GM12878 (cell line): ENCODE measurements around the gene HOXB3. TPM values are rescaled to one million over a fixed set of nuclear protein-coding genes. Genes with fewer than 3 reads are reported as not detected.

Experiments
- ATAC-seq: fragments of 200-7000 bp; cut with Tn5 transposase; 3 replicates; pipeline ENCODE4 v1.9.1; 2020; ENCODE audit warnings: mild to moderate bottlenecking, moderate library complexity
- BruUV-seq: library from RNA; stranded (reverse); fragments of 400-500 nt; replicated peaks from 2 replicates; lab custom pipeline; 2021; lab: Mats Ljungman, UMichigan
- CTCF ChIA-PET: fragments of 300-600 bp; sonication (Branson Sonifier 250); formaldehyde crosslinking; extraction: SDS; loops from one replicate; lab custom pipeline; 2021; ENCODE audit warnings: inconsistent platforms; lab: Yijun Ruan, JAX
- POLR2A ChIA-PET: fragments of 350-600 bp; formaldehyde crosslinking; extraction: SDS; loops from one replicate; lab custom pipeline; 2021; ENCODE audit warnings: inconsistent platforms; lab: Charles Lee
- RAD21 ChIA-PET: fragments of 300-600 bp; sonication (Branson Sonifier 250); formaldehyde crosslinking; loops from one replicate; lab custom pipeline; 2023; ENCODE audit warnings: antibody characterized with exemption; ENCODE audit not compliant: unreplicated experiment; lab: Charles Lee
- SMC1A ChIA-PET: fragments of 300-600 bp; sonication (Branson Sonifier 250); formaldehyde crosslinking; loops from one replicate; lab custom pipeline; 2023; ENCODE audit not compliant: unreplicated experiment, uncharacterized antibody; lab: Charles Lee
- DNase-seq: peaks from one replicate; pipeline ENCODE4 v3.0.0-alpha.2; 2011; ENCODE audit warnings: low read depth, low spot score
- FAIRE-seq: peaks from 3 replicates; lab custom pipeline; 2011; peaks lifted over from hg19 to GRCh38; lab: Jason Lieb, UNC
- H2AFZ ChIP-seq: 2 replicates; pipeline ENCODE4 v1.6.0; 2011; ENCODE audit warnings: low read depth, low read length, control low read depth; ENCODE audit not compliant: control insufficient read depth
- H3K27ac ChIP-seq: 2 replicates; pipeline ENCODE4 v1.5.1; 2011; ENCODE audit warnings: control low read depth; ENCODE audit not compliant: control insufficient read depth, insufficient read depth
- H3K27me3 ChIP-seq, 2 experiments: replicated peaks in 1 of 2; 2 replicates each; pipeline versions ENCODE4 v1.6.0 to v1.6.1; 2011; ENCODE audit warnings: low read length in 1 of 2; ENCODE audit not compliant: control insufficient read depth in 2 of 2, insufficient read depth in 2 of 2
- H3K36me3 ChIP-seq, 2 experiments: 2 replicates each; pipeline ENCODE4 v1.5.1; 2011; ENCODE audit warnings: low read length in 1 of 2; ENCODE audit not compliant: control insufficient read depth in 2 of 2, insufficient read depth in 2 of 2
- H3K4me1 ChIP-seq: 2 replicates; pipeline ENCODE4 v1.6.1; 2011; ENCODE audit warnings: mild to moderate bottlenecking, low read length, moderate library complexity, mixed read lengths; ENCODE audit not compliant: control insufficient read depth, insufficient read depth
- H3K4me2 ChIP-seq: 2 replicates; pipeline ENCODE4 v1.6.0; 2011; ENCODE audit warnings: control low read depth; ENCODE audit not compliant: control insufficient read depth, insufficient read depth
- H3K4me3 ChIP-seq: fragments of 200-600 bp; sonication (generic); 2 replicates; pipeline ENCODE4 v1.5.1; 2016
- H3K79me2 ChIP-seq: 2 replicates; pipeline ENCODE4 v1.6.0; 2011; ENCODE audit warnings: low read length; ENCODE audit not compliant: control insufficient read depth, insufficient read depth
- H3K9ac ChIP-seq: 2 replicates; pipeline ENCODE4 v1.8.0; 2011; ENCODE audit warnings: low read length, control low read depth, mixed read lengths; ENCODE audit not compliant: control insufficient read depth, insufficient read depth
- H3K9me3 ChIP-seq: replicated peaks from 3 replicates; pipeline ENCODE4 v1.5.1; 2011; ENCODE audit warnings: mild to moderate bottlenecking, low read length; ENCODE audit not compliant: control insufficient read depth, insufficient read depth
- H4K20me1 ChIP-seq: 2 replicates; pipeline ENCODE4 v1.6.0; 2011; ENCODE audit not compliant: control insufficient read depth, insufficient read depth
- CHD4 ChIP-seq: fragments of 200-600 bp; sonication (generic); IDR thresholded peaks from 2 replicates; pipeline ENCODE4 v1.6.1; 2016; ENCODE audit warnings: mild to moderate bottlenecking
- POLR2AphosphoS5 ChIP-seq: IDR thresholded peaks from 2 replicates; pipeline ENCODE4 v1.6.1; 2011; ENCODE audit warnings: mild to moderate bottlenecking, low read length, inconsistent platforms
- ZNF384 ChIP-seq: IDR thresholded peaks from 2 replicates; pipeline ENCODE4 v1.6.1; 2012; ENCODE audit warnings: low read depth, mild to moderate bottlenecking, low read length, improper control_type of control experiment, borderline replicate concordance
- WGBS: methylation state at CpG from one replicate; pipeline ENCODE4 v1.1.6; 2016; ENCODE audit warnings: low lambda C conversion rate; ENCODE audit not compliant: insufficient replicate concordance, insufficient coverage; ENCODE audit errors: missing lambda C conversion rate; 5-methylcytosine and 5-hydroxymethylcytosine counted together
- in situ Hi-C: fragments of 300-500 bp; cut with MboI; formaldehyde crosslinking; loops from 9 replicates; pipeline ENCODE4 v1.14.3; 2018; ENCODE audit warnings: mixed read lengths
- intact Hi-C: fragments of 100-400 bp; cut with micrococcal nuclease; formaldehyde crosslinking; loops from one replicate; pipeline ENCODE4 v1.14.2; 2022; ENCODE audit not compliant: unreplicated experiment
- polyA plus RNA-seq, 11 experiments: library from polyadenylated mRNA; depleted of rRNA in 4 of 11; unstranded in 6 of 11; stranded (reverse) in 5 of 11; fragments of >200 nt; fragmentation: Nextera tagmentation in 4 of 11; fragmentation: Illumina TruSeq in 1 of 11; extraction: Ambion mirVana in 4 of 11; extraction: Trizol in 1 of 11; gene quantifications; 1 replicate in 1 of 11; 2 replicates in 10 of 11; pipeline versions ENCODE4 v1.2.1 to v1.2.3, GENCODE V29; 2011 to 2016; ENCODE audit warnings: inconsistent platforms in 2 of 11, missing spikeins in 2 of 11, low read depth in 1 of 11
- total RNA-seq, 4 experiments: library from RNA; depleted of rRNA in 3 of 4; stranded (reverse); fragments of >200 nt in 3 of 4; fragmentation: Illumina TruSeq in 1 of 4; extraction: Trizol in 1 of 4; gene quantifications; 2 replicates each; pipeline versions ENCODE4 v1.2.1 to v1.2.3, GENCODE V29; 2013 to 2021
- TF ChIP-seq, protein P1 (sequence below), 3 experiments: IDR thresholded peaks in 2 of 3; conservative IDR thresholded peaks in 1 of 3; 2 replicates each; pipeline ENCODE4 v1.5.1; 2011; ENCODE audit warnings: low read depth in 3 of 3, low read length in 3 of 3, mild to moderate bottlenecking in 3 of 3, control low read depth in 2 of 3, moderate library complexity in 2 of 3, inconsistent platforms in 1 of 3, mixed read lengths in 1 of 3; ENCODE audit not compliant: control insufficient read depth in 2 of 3, insufficient read depth in 1 of 3; ENCODE audit errors: extremely low read depth in 1 of 3
- TF ChIP-seq, protein P2 (sequence below): IDR thresholded peaks from 2 replicates; pipeline ENCODE4 v1.6.1; 2011; ENCODE audit warnings: mild to moderate bottlenecking, low read depth, low read length, moderate library complexity; ENCODE audit not compliant: insufficient replicate concordance
- TF ChIP-seq, protein P3 (sequence below): fragments of 150-350 bp; IDR thresholded peaks from 2 replicates; pipeline ENCODE4 v1.6.1; 2014; ENCODE audit warnings: mild to moderate bottlenecking, low read depth, low read length

Gene HOXB3
- total and polyA plus RNA-seq, 10 of the 15 experiments (the other 5 are each of a cell fraction or from before 2014, with no cell fraction given): 0.19 to 7.7 (median 2.9) TPM

DNA sequence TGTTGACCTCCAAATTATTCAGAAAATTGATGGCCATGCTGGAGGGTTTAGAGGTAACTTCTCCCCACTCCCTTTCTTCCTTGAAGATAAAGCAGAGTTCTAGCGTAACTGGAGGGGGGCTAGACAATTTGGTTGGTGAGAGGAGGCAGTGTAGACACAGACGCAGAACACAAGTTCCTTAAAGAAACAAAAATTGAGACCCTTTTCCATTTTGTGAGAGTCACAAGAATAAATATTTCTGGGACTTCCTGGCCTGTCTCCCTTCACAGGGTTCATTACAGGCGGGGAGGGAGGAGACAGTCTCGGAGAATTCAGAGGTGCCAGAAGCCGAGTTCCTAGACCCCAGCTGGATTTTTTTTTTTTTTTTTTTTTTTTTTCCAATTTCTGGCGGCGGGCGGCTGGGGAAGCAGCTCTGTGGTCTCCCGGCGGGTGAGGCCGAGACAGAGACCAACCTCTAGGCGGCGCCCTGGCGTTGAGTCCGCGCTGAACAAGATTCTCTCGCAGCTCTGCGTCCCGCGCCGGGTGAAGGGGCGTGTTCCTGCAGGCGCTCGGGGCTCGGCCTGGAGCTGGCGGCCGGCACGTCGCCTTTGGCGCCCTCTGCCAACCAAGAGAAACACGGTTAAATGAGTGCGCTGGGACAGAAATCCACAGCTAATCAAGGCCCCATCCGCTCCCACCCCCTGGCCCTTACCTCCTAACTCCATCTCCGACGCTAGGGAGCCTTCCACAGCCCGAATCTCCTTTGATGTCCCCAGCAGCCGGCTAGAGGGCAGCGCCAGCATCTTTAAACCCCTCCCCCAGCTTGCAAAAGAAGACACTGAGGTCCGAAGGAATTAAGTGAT lies 46.4 kb upstream of the HOXB3 start:
- Histone ChIP-seq H3K4me3 (no peak overlapping the region), H3K27ac (no peak overlapping the region), H3K4me1 (peaks cover 17% of the 10 kb centered on the region), H3K9me3 (no peaks in the 10 kb centered on the region), H3K9ac (no peak overlapping the region), H2AFZ (no peak overlapping the region), H3K36me3 (no peaks in the 10 kb centered on the region), H3K4me2 (no peak overlapping the region; the same call in 1 of the 2 replicates), H4K20me1 (no peaks in the 10 kb centered on the region), H3K27me3 (peaks cover 3 to 18% of the 10 kb centered on the region in 2 experiments), H3K79me2 (no peaks in the 10 kb centered on the region)
- no TSS peak for BruUV-seq
- no peak for DNase-seq
- ChIA-PET RAD21 (interaction anchor here (0.6 to 1.9 kb wide), 12 partner anchors 10 to 544 kb away, joined by 3 to 6 read pairs (median 4); partner anchors contain the start of gene HOXB9), SMC1A (interaction anchor here (0.7 to 1.4 kb wide), 4 partner anchors 11 to 243 kb away, joined by 3 to 6 read pairs (median 3); no protein-coding TSS in a partner anchor), POLR2A (interaction anchor here (0.6 kb wide), 2 partner anchors 228 to 304 kb away, joined by 3 to 5 read pairs; no protein-coding TSS in a partner anchor), CTCF (interaction anchor here (0.5 to 2.5 kb wide), 42 partner anchors 8 to 680 kb away, joined by 3 to 16 read pairs (median 4); partner anchors contain the start of gene HOXB9)
- FAIRE-seq: no peak
- in situ Hi-C loops (no loop called here), intact Hi-C loops (no loop called here)
- TF ChIP-seq, protein P1, sequence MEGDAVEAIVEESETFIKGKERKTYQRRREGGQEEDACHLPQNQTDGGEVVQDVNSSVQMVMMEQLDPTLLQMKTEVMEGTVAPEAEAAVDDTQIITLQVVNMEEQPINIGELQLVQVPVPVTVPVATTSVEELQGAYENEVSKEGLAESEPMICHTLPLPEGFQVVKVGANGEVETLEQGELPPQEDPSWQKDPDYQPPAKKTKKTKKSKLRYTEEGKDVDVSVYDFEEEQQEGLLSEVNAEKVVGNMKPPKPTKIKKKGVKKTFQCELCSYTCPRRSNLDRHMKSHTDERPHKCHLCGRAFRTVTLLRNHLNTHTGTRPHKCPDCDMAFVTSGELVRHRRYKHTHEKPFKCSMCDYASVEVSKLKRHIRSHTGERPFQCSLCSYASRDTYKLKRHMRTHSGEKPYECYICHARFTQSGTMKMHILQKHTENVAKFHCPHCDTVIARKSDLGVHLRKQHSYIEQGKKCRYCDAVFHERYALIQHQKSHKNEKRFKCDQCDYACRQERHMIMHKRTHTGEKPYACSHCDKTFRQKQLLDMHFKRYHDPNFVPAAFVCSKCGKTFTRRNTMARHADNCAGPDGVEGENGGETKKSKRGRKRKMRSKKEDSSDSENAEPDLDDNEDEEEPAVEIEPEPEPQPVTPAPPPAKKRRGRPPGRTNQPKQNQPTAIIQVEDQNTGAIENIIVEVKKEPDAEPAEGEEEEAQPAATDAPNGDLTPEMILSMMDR (IDR thresholded peaks at IDR 0.05 in 2 of 3, conservative IDR thresholded peaks at IDR 0.05 in 1 of 3; ENCODE audit: control insufficient read depth in 2 of 3, extremely low read depth in 1 of 3, insufficient read depth in 1 of 3, low read depth in 3 of 3, low read length in 3 of 3): peak; percentile 66 to 84 (median 74)
- TF ChIP-seq POLR2AphosphoS5 (no peak), ZNF384 (peak; percentile 58), CHD4 (no peak)
- TF ChIP-seq, protein P2, sequence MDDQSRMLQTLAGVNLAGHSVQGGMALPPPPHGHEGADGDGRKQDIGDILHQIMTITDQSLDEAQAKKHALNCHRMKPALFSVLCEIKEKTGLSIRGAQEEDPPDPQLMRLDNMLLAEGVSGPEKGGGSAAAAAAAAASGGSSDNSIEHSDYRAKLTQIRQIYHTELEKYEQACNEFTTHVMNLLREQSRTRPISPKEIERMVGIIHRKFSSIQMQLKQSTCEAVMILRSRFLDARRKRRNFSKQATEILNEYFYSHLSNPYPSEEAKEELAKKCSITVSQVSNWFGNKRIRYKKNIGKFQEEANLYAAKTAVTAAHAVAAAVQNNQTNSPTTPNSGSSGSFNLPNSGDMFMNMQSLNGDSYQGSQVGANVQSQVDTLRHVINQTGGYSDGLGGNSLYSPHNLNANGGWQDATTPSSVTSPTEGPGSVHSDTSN: no peak
- TF ChIP-seq, protein P3, sequence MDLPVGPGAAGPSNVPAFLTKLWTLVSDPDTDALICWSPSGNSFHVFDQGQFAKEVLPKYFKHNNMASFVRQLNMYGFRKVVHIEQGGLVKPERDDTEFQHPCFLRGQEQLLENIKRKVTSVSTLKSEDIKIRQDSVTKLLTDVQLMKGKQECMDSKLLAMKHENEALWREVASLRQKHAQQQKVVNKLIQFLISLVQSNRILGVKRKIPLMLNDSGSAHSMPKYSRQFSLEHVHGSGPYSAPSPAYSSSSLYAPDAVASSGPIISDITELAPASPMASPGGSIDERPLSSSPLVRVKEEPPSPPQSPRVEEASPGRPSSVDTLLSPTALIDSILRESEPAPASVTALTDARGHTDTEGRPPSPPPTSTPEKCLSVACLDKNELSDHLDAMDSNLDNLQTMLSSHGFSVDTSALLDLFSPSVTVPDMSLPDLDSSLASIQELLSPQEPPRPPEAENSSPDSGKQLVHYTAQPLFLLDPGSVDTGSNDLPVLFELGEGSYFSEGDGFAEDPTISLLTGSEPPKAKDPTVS: no peak
- ATAC-seq: peak; percentile 93
- 7% methylated on average over 37 of the region's 39 CpGs for WGBS
